Measurements from ENCODE around the gene EIF4E1B.

EIF4E1B gene

DNA sequence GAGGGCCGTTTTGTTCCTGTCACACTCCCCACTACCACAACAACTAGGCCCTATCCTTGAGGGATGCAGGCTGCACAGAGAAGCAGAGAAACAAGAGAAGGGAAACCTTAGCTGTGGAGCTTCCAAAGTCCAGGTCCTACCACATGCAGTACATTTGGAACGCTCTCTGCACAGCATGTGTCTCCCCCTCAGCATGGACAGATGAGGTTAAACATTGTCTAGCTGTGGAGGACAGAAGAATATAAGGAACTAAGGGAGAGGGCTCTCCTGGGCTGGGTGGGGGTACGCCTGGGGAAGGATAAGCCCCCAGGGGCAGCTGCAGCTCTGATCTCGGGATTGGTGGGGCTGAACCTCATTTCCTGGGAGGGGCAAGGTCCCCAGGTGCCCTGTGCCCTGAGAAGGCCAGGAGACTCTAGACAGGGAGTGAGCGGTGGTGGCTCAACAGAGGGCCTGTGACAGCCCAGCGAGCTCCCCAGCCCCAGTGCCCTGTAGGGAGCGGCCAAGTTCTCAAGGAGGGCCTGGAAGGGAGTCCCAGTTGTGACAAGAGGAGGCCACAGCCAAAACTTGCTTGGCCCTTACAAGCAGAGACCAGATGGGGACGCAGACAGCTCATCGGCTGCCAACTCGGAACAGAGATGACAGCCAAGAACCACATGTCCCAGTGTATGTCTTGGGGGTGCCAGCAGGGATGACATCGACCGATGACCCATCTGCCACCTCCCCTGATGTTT is 46.9 kb downstream of the EIF4E1B start:
- TF ChIP-seq, protein P1, sequence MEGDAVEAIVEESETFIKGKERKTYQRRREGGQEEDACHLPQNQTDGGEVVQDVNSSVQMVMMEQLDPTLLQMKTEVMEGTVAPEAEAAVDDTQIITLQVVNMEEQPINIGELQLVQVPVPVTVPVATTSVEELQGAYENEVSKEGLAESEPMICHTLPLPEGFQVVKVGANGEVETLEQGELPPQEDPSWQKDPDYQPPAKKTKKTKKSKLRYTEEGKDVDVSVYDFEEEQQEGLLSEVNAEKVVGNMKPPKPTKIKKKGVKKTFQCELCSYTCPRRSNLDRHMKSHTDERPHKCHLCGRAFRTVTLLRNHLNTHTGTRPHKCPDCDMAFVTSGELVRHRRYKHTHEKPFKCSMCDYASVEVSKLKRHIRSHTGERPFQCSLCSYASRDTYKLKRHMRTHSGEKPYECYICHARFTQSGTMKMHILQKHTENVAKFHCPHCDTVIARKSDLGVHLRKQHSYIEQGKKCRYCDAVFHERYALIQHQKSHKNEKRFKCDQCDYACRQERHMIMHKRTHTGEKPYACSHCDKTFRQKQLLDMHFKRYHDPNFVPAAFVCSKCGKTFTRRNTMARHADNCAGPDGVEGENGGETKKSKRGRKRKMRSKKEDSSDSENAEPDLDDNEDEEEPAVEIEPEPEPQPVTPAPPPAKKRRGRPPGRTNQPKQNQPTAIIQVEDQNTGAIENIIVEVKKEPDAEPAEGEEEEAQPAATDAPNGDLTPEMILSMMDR (IDR thresholded peaks at IDR 0.05; ENCODE audit: low read depth, low read length): no peak
- H3K4me3 ChIP-seq (ENCODE audit: low read depth, low read length): no peak overlapping the region

DNA sequence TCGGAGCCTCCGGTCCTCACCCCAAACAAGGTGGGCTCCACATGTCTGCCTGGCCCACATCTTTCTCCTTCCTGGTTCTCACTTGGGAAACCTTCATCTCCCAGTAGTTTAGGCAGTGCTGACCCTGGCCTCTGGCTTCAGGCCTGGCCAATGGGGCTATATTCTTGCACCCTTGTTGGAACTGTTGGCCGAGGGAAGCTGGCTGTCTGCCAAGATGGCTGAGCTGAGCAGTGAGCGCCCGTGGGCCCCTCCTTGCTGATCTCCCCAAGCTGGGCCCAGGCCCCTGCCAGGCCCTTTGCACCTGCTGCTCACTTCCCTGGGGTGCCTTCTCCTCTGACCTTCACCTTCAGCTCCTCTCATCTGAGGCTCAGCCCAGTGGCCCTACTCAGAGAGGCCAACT is 48.1 kb downstream of the EIF4E1B start:
- TF ChIP-seq, protein P1 (IDR thresholded peaks at IDR 0.05; ENCODE audit: low read depth, low read length): no peak

DNA sequence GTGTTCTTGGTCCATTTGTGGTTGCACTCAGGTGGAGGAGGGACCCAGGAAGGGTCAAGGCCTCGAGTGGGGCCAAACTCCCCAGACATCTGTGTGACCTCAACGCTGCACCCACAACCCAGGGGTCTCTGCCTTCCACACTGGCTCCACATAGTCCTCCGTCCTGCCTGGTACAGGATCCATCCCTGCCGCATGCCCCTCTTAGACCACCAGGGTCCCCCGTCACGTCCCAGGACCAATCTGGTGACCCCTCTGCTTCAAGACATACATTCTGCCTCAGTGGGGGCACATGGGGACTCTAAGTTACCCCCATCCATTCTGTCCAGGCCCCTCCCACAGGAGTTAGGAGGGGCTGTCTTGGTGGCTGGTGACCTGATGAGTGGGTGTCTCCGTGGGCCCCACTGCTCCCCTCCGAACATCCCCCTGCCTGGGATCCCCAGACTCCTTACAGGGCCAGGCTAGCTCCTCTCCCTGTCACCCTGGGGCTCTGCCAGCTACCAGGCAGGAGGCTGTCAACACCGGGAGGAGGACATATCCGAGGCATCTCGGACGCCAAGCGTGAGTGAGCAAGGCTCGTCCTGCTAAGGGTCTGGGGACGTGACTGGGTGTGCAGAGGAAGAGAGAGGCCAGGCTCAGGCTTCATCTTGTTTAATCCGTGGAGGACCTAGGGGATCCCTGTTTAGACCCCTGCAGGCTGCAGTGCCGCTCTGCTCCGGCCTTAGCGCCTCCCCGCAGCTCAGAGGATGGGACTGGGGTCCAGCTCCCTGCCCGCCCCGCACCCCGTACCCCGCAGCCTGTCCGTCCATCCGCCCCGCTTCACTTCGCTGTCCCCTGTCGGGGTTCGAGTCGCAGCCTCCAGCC is 49.1 kb downstream of the EIF4E1B start:
- TF ChIP-seq, protein P1 (IDR thresholded peaks at IDR 0.05; ENCODE audit: low read depth, low read length): no peak
- H3K4me3 ChIP-seq (ENCODE audit: low read depth, low read length): no peak overlapping the region

More for the DNA sequence above, 48.1 kb downstream of the EIF4E1B start:
- H3K4me3 ChIP-seq (ENCODE audit: low read depth, low read length): no peak overlapping the region

DNA sequence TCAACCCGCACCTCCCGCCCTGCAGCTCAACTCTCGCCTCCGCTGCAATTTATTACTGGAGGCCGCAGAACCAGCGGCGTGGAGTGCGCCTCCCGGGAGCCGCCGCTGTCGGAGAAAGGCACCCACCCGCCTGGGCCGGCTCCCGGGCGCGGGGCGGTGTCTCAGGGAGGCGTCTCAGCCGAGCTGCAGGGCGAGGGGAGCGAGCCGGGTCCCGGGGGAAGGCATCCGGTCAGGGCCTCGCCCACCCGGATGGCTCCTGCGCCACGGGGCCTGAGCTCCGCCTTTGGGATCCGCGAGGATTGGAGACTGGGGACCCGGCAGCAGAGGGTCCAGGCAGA is 49.7 kb downstream of the EIF4E1B start:
- no peak overlapping the region for H3K4me3 ChIP-seq (ENCODE audit: low read depth, low read length)
- TF ChIP-seq, protein P1 (IDR thresholded peaks at IDR 0.05; ENCODE audit: low read depth, low read length): no peak

DNA sequence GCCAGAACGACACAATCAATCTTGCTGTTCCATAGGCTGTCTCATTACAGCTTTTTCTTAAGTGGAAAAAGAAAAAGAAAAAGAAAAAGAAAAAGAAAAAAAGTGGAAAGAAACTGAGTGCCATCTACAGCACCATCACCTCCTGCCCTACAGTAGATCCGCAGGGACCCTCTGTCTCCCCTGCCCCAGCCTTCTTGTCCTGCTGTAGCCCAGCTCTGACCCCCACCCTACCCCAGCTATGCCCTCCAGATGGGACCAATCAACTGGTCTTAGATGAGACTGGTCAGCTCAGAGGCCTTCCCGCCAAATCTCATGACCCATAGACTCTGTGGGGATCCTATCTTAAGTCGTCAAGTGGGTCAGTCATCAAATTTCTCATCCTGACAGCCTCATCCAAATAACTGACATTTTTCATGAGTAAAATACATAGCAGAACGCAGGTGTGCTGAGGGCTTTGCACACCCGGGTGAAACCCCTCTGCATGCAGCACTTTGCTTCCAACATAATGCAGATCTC is 51.6 kb downstream of the EIF4E1B start:
- TF ChIP-seq, protein P1 (IDR thresholded peaks at IDR 0.05; ENCODE audit: low read depth, low read length): no peak
- no peak overlapping the region for H3K4me3 ChIP-seq (ENCODE audit: low read depth, low read length)

DNA sequence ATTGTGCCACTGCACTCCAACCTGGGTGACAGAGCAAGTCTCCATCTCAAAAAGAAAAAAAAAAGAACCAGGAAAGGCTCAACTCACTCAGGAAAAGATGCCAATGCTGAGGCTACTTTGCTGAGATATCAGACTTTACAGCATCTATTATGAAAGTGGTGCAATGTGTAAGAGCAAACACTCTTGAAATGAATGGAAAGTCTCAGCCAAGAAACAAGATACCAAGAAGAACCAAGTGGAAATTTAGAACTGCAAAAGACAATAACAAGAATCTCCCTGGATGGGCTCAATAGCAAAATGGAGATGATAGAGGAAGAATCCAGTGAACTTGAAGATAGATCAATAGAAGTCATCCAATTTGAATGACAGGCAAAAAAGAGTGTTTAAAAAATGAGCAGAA is 54.5 kb downstream of the EIF4E1B start:
- TF ChIP-seq, protein P1 (IDR thresholded peaks at IDR 0.05; ENCODE audit: low read depth, low read length): no peak
- no peak overlapping the region for H3K4me3 ChIP-seq (ENCODE audit: low read depth, low read length)

DNA sequence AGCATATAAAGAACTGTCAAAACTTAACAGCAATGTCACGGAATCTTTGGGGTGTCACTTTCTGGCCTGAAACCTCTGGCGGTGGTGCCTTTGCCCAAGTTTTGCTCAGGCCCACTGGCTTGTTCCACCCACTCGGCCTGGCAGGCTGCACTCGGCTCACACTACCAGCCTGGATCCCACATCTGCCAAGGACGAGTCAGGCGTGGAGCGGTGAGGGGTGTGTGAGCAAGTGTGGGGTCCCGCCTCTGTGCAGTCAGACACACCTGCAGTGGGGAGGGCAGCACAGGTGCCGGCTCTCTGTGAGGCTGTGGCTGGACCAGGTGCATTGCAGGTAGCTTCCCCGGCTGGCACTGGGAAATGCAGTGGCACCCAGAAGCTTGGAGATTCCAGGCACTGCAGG is 56.8 kb downstream of the EIF4E1B start:
- TF ChIP-seq, protein P1 (IDR thresholded peaks at IDR 0.05; ENCODE audit: low read depth, low read length): no peak
- no peak overlapping the region for H3K4me3 ChIP-seq (ENCODE audit: low read depth, low read length)
